ENCODE measurements around the gene IFNB1.

IFNB1 gene

DNA sequence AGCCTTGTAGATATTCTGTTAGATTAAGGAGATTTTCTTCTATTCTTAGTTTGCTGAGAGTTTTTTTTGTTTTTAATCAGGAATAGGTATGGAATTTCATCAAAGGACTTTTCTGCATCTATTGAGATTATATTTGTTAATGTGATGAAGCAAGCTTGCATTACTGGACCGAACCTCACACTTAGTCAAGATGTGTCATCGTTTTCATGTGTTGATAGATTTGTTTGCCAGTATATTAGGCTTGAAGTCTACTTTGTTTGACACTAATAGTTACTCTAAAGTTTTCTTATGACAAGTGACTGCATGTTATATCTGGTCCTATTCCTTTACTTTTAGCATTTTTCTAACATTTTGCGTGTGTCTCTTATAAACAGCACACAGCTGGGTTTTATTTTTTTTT lies 33.9 kb downstream of the IFNB1 start:
- TF ChIP-seq, protein P1, sequence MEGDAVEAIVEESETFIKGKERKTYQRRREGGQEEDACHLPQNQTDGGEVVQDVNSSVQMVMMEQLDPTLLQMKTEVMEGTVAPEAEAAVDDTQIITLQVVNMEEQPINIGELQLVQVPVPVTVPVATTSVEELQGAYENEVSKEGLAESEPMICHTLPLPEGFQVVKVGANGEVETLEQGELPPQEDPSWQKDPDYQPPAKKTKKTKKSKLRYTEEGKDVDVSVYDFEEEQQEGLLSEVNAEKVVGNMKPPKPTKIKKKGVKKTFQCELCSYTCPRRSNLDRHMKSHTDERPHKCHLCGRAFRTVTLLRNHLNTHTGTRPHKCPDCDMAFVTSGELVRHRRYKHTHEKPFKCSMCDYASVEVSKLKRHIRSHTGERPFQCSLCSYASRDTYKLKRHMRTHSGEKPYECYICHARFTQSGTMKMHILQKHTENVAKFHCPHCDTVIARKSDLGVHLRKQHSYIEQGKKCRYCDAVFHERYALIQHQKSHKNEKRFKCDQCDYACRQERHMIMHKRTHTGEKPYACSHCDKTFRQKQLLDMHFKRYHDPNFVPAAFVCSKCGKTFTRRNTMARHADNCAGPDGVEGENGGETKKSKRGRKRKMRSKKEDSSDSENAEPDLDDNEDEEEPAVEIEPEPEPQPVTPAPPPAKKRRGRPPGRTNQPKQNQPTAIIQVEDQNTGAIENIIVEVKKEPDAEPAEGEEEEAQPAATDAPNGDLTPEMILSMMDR (IDR thresholded peaks at IDR 0.05; ENCODE audit: low read depth, low read length), result no peak
- no peak overlapping the region for H3K4me3 ChIP-seq (ENCODE audit: low read depth, low read length)

DNA sequence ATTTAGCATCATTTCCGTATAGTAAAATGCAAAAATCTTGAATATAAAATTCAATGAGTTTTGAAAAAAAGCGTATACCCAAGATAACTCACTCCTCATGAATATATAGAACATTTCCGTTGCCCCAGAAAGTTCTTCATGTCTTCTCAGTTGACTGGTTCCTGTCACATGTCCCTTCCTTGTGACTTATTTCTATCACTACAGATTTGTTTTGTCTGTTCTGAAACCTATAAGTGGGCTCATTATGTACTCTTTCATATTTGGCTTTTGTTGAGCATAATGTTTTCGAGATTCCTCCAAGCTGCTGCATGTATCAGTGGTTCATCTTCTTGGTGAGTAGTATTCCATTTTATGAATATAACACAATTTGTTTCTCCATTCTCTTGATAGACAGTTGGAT lies 35.3 kb downstream of the IFNB1 start:
- TF ChIP-seq, protein P1 (IDR thresholded peaks at IDR 0.05; ENCODE audit: low read depth, low read length), result no peak
- H3K4me3 ChIP-seq (ENCODE audit: low read depth, low read length), result no peak overlapping the region

DNA sequence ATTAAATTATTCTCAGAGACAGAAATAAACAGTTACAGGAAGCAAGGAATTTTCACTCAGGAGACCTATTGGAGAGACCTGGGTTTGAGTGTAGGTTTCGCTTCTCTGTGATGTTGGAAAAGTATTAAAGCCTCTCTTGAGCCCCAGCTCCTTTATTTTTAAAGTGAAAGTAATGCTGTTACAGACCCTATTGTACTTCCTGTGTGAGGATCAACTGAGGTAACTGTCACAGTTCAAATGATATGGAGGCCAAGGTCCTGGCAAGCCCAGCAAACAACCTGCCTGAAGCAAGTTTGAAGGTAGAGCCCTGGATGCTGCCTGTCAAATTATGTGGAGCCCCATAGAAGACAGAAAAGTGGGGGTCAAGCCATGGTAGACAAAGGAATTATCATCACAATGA lies 38.4 kb downstream of the IFNB1 start:
- H3K4me3 ChIP-seq (ENCODE audit: low read depth, low read length), result no peak overlapping the region
- TF ChIP-seq, protein P1 (IDR thresholded peaks at IDR 0.05; ENCODE audit: low read depth, low read length), result no peak

DNA sequence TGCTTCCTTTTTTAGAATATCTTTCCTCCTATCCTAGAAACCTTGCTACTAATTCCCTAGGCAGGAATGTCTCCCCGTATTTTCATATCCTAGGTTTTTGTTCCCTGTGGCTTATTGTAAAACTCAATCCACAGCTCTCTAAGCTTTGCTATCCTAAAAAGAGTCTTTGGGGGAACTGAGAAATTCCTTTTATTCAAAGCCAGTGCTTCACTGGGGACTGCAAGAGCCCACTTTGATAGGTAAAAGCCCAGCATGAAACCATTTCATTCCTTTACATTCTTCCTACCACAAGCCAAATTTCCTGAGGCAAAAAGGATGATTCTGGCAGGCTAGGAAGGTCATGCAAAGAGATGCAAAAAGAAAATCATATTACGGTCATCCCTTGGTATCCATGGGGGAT lies 40.5 kb downstream of the IFNB1 start:
- TF ChIP-seq, protein P1 (IDR thresholded peaks at IDR 0.05; ENCODE audit: low read depth, low read length), result no peak

DNA sequence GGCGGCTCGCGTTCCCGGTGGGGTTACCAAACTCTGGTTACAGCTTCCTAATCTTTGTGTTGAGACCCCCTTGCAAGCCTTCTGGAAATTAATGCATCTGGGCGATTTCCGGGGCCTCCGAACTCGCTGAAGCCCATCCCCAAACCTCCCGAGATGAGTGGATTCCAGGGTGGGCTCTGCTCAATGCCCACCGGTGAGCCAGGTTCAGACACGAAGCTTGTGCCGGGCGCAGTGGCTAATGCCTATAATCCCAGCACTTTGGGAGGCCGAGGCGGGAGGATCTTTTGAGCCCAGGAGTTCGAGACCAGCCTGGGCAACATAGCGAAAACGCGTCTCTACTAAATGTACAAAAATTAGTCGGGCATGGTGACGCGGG lies 45.9 kb downstream of the IFNB1 start:
- peak overlapping the region; percentile 42 for H3K4me3 ChIP-seq (ENCODE audit: low read depth, low read length)
- TF ChIP-seq, protein P1 (IDR thresholded peaks at IDR 0.05; ENCODE audit: low read depth, low read length), result no peak

More for the DNA sequence above, 40.5 kb downstream of the IFNB1 start:
- no peak overlapping the region for H3K4me3 ChIP-seq (ENCODE audit: low read depth, low read length)

DNA sequence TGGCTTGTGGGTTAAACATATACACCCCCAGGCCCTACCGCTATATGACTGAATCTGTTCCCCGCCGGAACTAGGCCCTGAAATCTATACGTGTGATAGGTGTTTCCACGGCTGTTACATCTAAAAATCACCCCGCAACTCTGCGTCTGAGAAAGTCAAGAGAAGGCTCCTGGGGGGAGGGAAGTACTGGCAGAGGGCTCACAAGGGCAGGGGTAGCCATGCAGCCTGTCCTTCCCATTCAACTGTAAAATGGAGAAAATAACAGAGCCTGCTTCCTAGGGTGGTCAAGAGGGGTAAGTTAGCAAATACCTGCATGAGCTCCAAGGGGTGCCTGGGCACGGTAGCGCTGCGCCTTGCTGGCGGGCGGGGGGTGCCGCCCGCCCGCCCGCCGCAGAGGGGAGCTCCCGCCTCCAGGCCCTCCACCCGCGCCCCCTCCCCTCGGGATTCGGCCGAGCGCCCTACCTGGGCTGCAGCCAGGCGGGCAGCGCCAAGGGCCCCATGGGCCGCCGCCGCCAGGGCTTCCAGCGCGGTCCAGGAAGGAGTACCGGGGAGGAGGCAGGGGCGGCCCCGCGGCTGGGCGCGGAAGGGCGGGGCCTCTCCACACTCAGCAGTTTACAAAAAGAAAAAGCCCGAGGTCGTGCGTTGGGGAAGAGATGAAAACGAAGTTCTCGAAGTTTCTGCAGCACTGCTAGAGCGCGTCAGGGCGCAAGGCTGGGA lies 46.5 kb downstream of the IFNB1 start, which contains the start of gene HACD4:
Gene HACD4, minus strand, starts transcription at position 550 of the 717 bp plus-strand sequence. Its CDS starts 50 bp downstream, at position 500.
- H3K4me3 ChIP-seq (ENCODE audit: low read depth, low read length), result peak within 1 kb of the TSS; percentile 42
- TF ChIP-seq, protein P1 (IDR thresholded peaks at IDR 0.05; ENCODE audit: low read depth, low read length), result no peak

DNA sequence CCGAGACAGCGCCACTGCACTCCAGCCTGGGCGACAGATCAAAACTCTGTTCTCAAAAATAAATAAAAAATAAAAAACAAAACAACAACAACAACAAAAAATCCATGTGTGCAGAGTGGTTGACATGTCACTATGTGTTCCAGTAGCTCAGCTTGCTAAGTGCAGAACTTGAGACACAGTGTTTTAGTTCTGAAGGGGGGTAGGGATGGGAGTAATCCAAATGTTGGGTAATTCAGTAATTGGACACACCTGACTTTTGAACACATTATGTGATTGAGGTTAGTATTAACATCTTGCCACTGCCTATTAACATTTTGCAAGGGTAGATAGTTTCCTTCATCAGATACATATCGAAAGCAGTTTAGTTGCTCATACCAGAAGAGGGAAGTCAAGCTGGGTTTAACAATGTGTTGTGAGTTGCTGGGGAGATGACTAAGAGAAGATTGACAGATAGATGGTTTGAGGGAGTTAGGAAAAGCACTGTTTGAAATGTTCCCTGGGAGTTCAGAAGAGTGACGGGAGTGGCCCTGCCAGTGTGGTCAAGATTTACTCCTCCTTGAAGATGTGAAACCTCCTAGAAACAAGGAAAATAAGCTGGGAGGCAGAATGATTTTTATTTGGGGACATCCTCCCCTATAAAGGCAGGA lies 47.2 kb downstream of the IFNB1 start:
- TF ChIP-seq, protein P1 (IDR thresholded peaks at IDR 0.05; ENCODE audit: low read depth, low read length), result no peak
- peak overlapping the region; percentile 42 for H3K4me3 ChIP-seq (ENCODE audit: low read depth, low read length)

All from WI38 (cell line).